Upper lobe of left lung (tissue), 6 donors: ENCODE measurements around the gene NRROS. TPM values are rescaled to one million over a fixed set of nuclear protein-coding genes. Genes with fewer than 3 reads are reported as not detected.
"Not testable (repeated sequence)": the region's sequence is repeated elsewhere in the genome, so short reads cannot be mapped to it uniquely, and the experiment has no call there.

Experiments used
- ATAC-seq, 2 donors: fragments of 200-7000 bp; cut with Tn5 transposase; one replicate each; pipeline ENCODE4 v1.9.1; 2022; ENCODE audit warnings: mild to moderate bottlenecking in 2 of 2, moderate library complexity in 2 of 2; ENCODE audit not compliant: low FRiP score in 2 of 2
- DNase-seq, 2 donors: peaks; one replicate each; pipeline ENCODE4 v3.0.0-alpha.2; 2019 to 2020
- H3K27ac ChIP-seq, 4 donors: fragments of 200-600 bp; sonication (generic); one replicate each; pipeline ENCODE4 v1.5.1; 2016 to 2019
- H3K27me3 ChIP-seq, 4 donors: fragments of 200-600 bp; sonication (generic); one replicate each; pipeline ENCODE4 v1.5.1; 2017 to 2019
- H3K36me3 ChIP-seq, 4 donors: fragments of 200-600 bp; sonication (generic); one replicate each; pipeline ENCODE4 v1.5.1; 2016 to 2019
- H3K4me1 ChIP-seq, 4 donors: fragments of 200-600 bp; sonication (generic); one replicate each; pipeline ENCODE4 v1.5.1; 2018 to 2019
- H3K4me3 ChIP-seq, 4 donors: fragments of 200-600 bp; sonication (generic); one replicate each; pipeline ENCODE4 v1.5.1; 2017 to 2019; ENCODE audit warnings: mild to moderate bottlenecking in 2 of 4, moderate library complexity in 1 of 4
- H3K9me3 ChIP-seq, 4 donors: fragments of 200-600 bp; sonication (generic); one replicate each; pipeline ENCODE4 v1.5.1; 2018 to 2019
- EP300 ChIP-seq, 4 donors: sonication (generic); formaldehyde crosslinking; IDR thresholded peaks; one replicate each; pipeline ENCODE4 v1.5.1; 2017; ENCODE audit warnings: antibody characterized with exemption in 4 of 4, control low read depth in 2 of 4
- POLR2A ChIP-seq, 4 donors: fragments of 450-650 bp; IDR thresholded peaks; one replicate each; pipeline ENCODE4 v1.5.1; 2016 to 2017; ENCODE audit warnings: antibody characterized with exemption in 4 of 4, mild to moderate bottlenecking in 2 of 4
- POLR2AphosphoS5 ChIP-seq, 2 donors: sonication (generic); formaldehyde crosslinking; IDR thresholded peaks; one replicate each; pipeline ENCODE4 v1.5.1; 2017; ENCODE audit warnings: antibody characterized with exemption in 2 of 2
- WGBS, 2 donors: methylation state at CpG; one replicate each; pipeline ENCODE4 v1.1.5; 2017 to 2018; 5-methylcytosine and 5-hydroxymethylcytosine counted together
- total RNA-seq, 6 donors: library from RNA; depleted of rRNA in 4 of 6; stranded (reverse); fragments of >200 nt in 4 of 6; gene quantifications; one replicate each; pipeline versions ENCODE4 v1.1.0 to v1.2.1, GENCODE V29; 2016 to 2021
- TF ChIP-seq, protein P1 (sequence below), 6 experiments: fragments of 450-650 bp in 4 of 6; fragments of 200-600 bp in 2 of 6; sonication (generic) in 2 of 6; IDR thresholded peaks; one replicate each; pipeline ENCODE4 v1.5.1; 2016 to 2019; ENCODE audit warnings: antibody characterized with exemption in 6 of 6
- donor health status: DM: no; HTN: no; CAD: no; lungs with moderate emphysema.
- donor health status: DM: no; HTN: yes; CAD: no; lungs with severe emphysema.

NRROS gene
- total RNA-seq, 6 donors from 2014 or later, result 6.5 to 23.2 (median 16.4) TPM

- Histone ChIP-seq H3K4me1 (peaks cover 22 to 50% (median 39%) of the 10 kb centered on the region in 4 donors), H3K27ac (peak overlapping the region in 2 of 4 donors; percentile 18 to 92), H3K36me3 (no peaks in the 10 kb centered on the region), H3K27me3 (no peaks in the 10 kb centered on the region), H3K4me3 (no peak overlapping the region), H3K9me3 (no peaks in the 10 kb centered on the region)
- WGBS, 2 donors, result 73 to 83% methylated on average over 3 to 7 of the region's 7 CpGs
- no peak for ATAC-seq
- no peak for DNase-seq
- TF ChIP-seq, protein P1, sequence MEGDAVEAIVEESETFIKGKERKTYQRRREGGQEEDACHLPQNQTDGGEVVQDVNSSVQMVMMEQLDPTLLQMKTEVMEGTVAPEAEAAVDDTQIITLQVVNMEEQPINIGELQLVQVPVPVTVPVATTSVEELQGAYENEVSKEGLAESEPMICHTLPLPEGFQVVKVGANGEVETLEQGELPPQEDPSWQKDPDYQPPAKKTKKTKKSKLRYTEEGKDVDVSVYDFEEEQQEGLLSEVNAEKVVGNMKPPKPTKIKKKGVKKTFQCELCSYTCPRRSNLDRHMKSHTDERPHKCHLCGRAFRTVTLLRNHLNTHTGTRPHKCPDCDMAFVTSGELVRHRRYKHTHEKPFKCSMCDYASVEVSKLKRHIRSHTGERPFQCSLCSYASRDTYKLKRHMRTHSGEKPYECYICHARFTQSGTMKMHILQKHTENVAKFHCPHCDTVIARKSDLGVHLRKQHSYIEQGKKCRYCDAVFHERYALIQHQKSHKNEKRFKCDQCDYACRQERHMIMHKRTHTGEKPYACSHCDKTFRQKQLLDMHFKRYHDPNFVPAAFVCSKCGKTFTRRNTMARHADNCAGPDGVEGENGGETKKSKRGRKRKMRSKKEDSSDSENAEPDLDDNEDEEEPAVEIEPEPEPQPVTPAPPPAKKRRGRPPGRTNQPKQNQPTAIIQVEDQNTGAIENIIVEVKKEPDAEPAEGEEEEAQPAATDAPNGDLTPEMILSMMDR (IDR thresholded peaks at IDR 0.05), result no peak
- TF ChIP-seq EP300 (IDR thresholded peaks at IDR 0.05), result no peak
- no peak for TF ChIP-seq POLR2AphosphoS5 (IDR thresholded peaks at IDR 0.05)
- TF ChIP-seq POLR2A (IDR thresholded peaks at IDR 0.05), result no peak
Observed at GRCh38 chr3:196634829-196635228, 4.7 kb upstream of the NRROS start.

- Histone ChIP-seq H3K27me3 (no peaks in the 10 kb centered on the region), H3K36me3 (no peaks in the 10 kb centered on the region), H3K4me1 (peaks cover 23 to 52% (median 42%) of the 10 kb centered on the region in 4 donors), H3K27ac (peak overlapping the region in 1 of 4 donors; percentile 49), H3K4me3 (no peak overlapping the region), H3K9me3 (no peaks in the 10 kb centered on the region)
- no peak for ATAC-seq
- WGBS, 2 donors, result 72 to 78% methylated on average over 9 to 18 of the region's 20 CpGs
- TF ChIP-seq POLR2AphosphoS5 (IDR thresholded peaks at IDR 0.05) (no peak), EP300 (IDR thresholded peaks at IDR 0.05) (no peak), POLR2A (IDR thresholded peaks at IDR 0.05) (no peak)
- TF ChIP-seq, protein P1 (IDR thresholded peaks at IDR 0.05), result no peak
- no peak for DNase-seq
Observed at GRCh38 chr3:196636369-196637349, 2.8 kb upstream of the NRROS start.

DNA sequence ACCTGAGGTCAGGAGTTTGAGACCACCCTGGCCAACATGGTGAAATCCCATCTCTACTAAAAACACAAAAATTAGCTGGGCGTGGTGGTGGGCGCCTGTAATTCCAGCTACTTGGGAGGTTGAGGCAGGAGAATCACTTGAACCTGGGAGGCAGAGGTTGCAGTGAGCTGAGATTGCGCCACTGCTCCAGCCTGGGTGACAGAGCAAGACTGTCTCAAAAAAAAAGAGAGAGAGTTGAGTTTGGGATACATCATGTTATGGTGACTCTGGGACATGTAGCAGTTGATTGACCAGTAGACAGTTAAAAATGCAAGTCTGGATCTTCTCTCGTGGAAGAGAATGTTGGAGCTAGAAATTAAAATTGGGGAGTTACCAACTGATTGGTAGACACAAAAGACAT, 1.6 kb upstream of the NRROS start:
- H3K36me3 ChIP-seq, H3K27me3 ChIP-seq, H3K4me3 ChIP-seq, H3K27ac ChIP-seq, H3K9me3 ChIP-seq, ATAC-seq, DNase-seq: not testable (repeated sequence)
- peaks cover 20 to 53% (median 42%) of the 10 kb centered on the region in 4 donors for H3K4me1 ChIP-seq
- 84 to 96% methylated on average over 4 of the region's 4 CpGs for WGBS, 2 donors

- ATAC-seq, result peak in 1 of 2 donors; percentile 35
- H3K27ac ChIP-seq, result peak overlapping the region; percentile 75 to 91 (median 86)
- peak overlapping the region; percentile 32 to 68 (median 56) for H3K4me3 ChIP-seq
- H3K9me3 ChIP-seq, result no peaks in the 10 kb centered on the region
- no peak for DNase-seq
- H3K27me3 ChIP-seq, result no peaks in the 10 kb centered on the region
- H3K4me1 ChIP-seq, result peaks cover 19 to 48% (median 36%) of the 10 kb centered on the region in 4 donors
- H3K36me3 ChIP-seq, result no peaks in the 10 kb centered on the region
- TF ChIP-seq POLR2AphosphoS5 (IDR thresholded peaks at IDR 0.05) (no peak), EP300 (IDR thresholded peaks at IDR 0.05) (no peak), POLR2A (IDR thresholded peaks at IDR 0.05) (no peak)
- TF ChIP-seq, protein P1 (IDR thresholded peaks at IDR 0.05), result no peak
- WGBS, 2 donors, result 17 to 23% methylated on average over 18 to 19 of the region's 19 CpGs
Observed at GRCh38 chr3:196638861-196639482, 522 bp upstream of the NRROS start.
